Stimulated activated naive CD8-positive, alpha-beta T cell treated with anti-CD3 and anti-CD28 coated beads, Interleukin-15, Interleukin-2, amounts not matched to agents 100 U/mL and 50 U/mL, for 24 hours (primary cell): ENCODE data around the gene PRKCA.
"Not testable (repeated sequence)": the region's sequence is repeated elsewhere in the genome, so short reads cannot be mapped to it uniquely, and the experiment has no call there.

Experiments
- ATAC-seq: fragments of 150-1000 bp; cut with Tn5 transposase; one replicate; pipeline ENCODE4 v1.10.0; 2021
- DNase-seq: peaks from one replicate; pipeline ENCODE4 v3.0.0; 2021

Gene PRKCA

DNA sequence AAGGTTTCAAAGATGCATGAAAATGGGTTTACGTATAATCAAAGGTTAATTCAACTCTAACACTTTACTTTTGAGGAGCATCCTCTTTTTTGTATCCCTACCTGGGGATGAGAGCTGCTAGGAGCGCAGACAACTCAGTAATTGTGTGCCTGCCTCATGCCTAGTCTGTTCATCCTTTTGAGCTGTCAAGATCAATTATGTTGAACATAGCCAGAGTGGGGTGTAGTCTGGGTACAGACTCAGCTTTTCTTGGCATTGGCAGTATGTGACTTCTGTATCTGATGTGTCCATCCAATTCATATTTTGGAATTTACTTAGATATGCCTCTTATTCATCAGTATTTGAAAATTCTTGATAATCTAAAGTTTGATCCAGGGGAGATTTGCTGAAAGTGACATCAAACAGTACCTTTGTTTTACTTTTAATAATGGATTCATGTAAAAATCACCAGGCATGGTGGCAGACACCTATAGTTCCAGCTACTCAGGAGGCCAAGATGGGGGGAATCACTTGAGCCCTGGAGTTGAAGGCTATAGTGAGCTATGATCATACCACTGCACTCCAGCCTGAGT, 24.1 kb downstream of the PRKCA start:
- ATAC-seq (no peak), DNase-seq (no peak)

DNA sequence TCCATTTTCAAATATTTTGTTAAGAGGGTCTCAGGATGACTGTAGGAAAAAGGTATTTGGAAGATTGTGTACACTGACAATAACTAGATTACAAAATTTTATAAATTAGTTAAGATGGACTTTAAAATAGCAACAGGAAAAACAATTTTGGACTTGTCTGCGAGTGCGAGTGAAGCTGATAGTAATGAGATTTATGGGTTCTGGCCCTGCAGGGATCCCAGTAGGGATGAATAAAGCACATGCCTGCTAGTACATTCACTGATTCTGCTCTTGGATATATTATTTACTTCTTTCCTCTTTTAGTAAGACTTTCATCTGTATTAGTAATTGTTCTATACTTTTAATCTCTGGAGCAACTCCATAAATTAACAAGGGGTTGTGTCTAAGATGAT, 28.2 kb downstream of the PRKCA start:
- ATAC-seq (no peak), DNase-seq (no peak)

DNA sequence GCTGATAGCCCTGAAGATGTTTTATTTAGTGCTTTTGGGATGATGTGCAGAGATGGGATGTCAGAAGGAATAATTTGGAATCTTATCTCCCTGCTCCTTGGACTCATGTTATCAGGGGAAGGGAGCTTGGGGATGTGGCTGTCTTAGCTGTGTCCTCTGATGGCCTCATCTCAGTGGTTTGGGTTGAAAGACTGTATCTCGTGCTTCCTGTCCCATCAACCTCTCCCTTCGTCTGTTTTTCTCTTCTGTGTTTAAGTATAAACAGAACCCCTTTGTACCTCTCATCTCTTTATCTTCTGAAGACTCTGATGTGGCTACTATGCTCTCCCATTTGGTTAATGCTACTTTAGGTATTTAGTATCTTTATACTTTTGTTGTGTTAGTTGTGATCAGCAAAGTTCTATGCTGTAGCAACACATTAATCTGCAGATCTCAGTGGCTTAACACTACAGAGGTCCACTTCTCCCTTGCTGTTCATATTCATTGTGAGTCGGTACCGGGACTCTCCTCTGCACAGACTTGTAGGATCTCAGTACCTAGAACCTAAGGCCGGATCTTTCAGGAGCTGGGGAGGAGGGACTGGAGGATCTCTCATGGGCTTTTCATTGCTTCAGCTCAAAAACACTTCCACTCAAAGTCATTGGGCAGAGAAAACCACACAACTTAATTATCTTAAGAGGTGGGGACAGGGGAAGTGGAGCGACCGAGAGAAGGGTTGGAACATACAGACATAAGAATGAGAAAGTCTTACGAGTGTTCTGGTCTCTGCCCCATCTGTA, 28.8 kb downstream of the PRKCA start:
- peak; percentile 81 for ATAC-seq
- no peak for DNase-seq

DNA sequence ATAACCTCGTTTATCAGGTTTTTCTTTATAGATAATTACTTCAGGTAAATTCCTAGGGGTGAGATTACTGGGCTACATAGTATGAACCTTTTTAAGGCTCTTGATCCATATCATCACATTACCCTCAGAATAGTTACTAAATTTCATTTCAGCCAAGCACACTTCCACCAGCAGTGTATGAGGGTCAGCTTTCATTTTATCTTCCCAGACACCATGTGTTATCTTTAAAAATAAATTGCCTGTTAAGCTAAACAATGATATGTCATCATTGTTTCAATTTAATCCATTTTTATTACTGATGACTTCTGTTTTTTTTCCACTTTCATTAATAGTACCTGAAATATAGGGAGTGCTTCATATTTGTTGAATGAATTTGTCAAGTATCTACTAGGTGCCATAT, 33.4 kb downstream of the PRKCA start:
- ATAC-seq (no peak), DNase-seq (no peak)

- ATAC-seq (peak; percentile 83), DNase-seq (no peak)
These were observed 34.9 kb downstream of the PRKCA start for GRCh38 chr17:66337268-66337667.

- ATAC-seq (peak; percentile 29), DNase-seq (no peak)
These were observed 35.6 kb downstream of the PRKCA start for GRCh38 chr17:66337866-66338485.

DNA sequence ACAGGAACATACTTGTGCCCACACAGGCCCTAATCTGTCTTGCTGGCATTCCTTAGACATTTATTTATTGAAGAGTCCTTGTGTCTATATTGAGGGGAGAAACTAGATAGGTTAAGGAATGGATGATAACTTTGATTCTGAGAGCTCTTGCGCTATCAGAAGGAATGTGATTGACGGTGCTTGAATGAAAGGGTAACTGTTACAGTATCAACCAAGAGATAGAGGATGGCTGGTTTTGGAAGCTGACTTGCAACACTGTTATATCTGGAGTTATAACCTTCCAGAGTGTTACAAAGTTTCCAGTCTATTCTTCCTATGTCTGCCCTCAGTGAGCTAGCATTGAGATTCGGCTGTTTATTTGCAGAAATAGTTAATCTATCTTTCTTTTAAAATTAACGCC, 36.5 kb downstream of the PRKCA start:
- no peak for ATAC-seq
- DNase-seq, result no peak

DNA sequence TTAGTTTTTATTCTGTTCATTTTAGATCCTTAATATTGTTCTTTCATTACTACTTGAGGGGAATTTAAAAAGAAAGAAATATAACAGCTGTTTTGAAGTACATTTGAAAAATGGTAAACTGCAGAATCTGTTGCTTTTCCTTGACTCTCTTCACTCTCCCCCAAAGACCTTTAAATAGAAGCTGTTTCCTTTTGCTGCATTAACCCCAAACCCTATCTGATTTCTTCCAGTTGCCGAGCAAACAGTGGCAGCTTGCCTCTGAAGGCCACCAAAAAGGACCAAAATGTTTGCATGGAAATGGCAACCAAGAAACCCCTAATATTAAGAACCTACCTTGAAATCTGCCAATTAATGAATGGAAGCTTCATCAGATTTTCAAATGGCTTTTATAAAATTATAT, 37.1 kb downstream of the PRKCA start:
- DNase-seq (no peak), ATAC-seq (no peak)

GRCh38 chr17:66340720-66341119, 38.3 kb downstream of the PRKCA start:
- DNase-seq, result no peak
- no peak for ATAC-seq

- DNase-seq (no peak), ATAC-seq (no peak)
These were observed 39.0 kb downstream of the PRKCA start for GRCh38 chr17:66341462-66341861.

- DNase-seq, ATAC-seq: not testable (repeated sequence)
These were observed 39.9 kb downstream of the PRKCA start for GRCh38 chr17:66342263-66342662.

DNA sequence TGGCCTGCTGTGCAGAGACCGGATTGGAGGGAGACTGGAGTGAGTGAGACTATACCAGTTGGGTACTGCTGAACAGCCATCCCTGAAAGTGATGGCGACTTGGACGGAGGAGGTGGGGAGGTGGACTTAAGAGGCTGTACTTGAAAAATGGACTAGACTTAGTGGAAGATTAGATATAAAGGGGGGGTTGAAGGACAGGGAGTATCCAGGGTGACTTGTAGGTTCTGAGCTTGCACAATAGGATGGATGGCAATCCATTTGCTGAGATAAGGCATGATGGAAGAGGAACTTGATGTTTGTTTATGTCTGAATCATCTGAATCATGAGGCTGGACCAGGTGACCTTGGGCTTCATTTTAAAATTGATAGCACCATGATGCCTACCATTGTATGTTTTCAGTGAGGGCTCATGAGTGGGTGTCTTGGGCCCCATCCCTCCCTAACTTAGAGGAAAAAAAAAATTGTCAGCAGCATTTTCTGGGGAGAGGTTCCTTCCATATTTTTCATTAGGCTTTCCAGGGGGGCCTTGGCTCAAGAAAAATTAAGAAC, 41.2 kb downstream of the PRKCA start:
- no peak for ATAC-seq
- DNase-seq, result no peak

DNA sequence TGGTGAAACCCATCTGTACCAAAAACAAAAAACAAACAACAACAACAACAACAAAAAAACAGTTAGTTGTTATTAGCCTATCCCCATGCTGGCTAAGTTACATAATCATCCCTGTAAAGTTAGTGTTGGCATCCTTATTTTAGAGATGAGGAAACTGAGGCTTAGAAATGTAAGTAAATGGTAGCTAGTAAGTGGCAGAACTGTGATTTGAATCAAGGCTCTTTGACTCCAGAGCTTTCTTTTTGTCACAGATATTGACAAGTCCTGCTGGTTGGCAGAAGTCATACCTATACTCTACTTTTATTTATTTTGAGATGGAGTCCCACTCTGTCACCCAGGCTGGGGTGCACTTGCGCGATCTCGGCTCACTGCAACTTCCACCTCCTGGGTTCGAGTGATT, 42.1 kb downstream of the PRKCA start:
- ATAC-seq, result no peak
- no peak for DNase-seq

DNA sequence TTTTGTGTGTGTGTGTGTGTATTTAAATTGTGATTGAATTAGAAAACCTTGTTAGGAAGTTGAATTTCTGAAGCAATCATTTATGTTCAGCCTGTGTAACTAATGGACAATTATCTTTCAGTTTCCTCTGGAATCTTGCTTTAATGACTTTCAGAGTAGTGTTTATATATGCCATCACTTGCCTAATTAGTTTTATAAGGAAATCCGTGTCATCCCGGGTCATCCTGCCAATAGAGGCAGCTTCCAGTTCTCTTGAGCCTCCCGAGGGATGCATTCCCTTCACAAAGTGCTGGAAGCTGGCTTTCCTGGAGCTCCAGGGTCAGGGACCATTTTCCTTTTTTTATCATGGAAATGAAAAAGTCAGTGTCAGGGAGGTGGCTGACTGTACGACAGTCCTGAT, 42.9 kb downstream of the PRKCA start:
- no peak for ATAC-seq
- DNase-seq, result no peak

GRCh38 chr17:66345949-66346638, 43.7 kb downstream of the PRKCA start:
- DNase-seq, ATAC-seq: not testable (repeated sequence)

GRCh38 chr17:66347661-66348514, 45.5 kb downstream of the PRKCA start:
- DNase-seq, result no peak
- ATAC-seq, result no peak

GRCh38 chr17:66348584-66349165, 46.3 kb downstream of the PRKCA start:
- ATAC-seq, result peak; percentile 65
- DNase-seq, result peak; percentile 34

GRCh38 chr17:66349521-66350254, 47.3 kb downstream of the PRKCA start:
- no peak for DNase-seq
- no peak for ATAC-seq

- not testable (repeated sequence) for DNase-seq, ATAC-seq
These were observed 48.2 kb downstream of the PRKCA start for GRCh38 chr17:66350576-66350975.

DNA sequence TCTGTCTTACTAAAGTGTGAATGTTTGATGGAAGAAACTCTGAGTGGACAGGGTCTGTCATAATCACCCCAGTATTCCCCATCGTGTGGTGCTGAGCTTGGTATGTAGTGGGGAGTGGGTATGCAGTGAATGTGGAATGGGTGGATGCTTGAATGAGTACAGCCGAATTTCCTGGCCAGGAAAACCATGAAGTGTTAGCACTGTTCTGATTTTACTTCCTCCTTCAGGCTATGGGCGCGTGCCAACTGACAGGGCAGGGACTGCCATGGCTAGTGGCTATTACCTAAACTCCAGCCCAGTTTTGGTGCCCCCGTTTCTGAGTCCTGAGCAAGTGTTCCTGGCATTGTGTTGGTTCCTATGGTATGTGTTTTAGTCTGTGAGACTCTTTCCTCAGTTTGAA, 48.6 kb downstream of the PRKCA start:
- DNase-seq (no peak), ATAC-seq (no peak)

DNA sequence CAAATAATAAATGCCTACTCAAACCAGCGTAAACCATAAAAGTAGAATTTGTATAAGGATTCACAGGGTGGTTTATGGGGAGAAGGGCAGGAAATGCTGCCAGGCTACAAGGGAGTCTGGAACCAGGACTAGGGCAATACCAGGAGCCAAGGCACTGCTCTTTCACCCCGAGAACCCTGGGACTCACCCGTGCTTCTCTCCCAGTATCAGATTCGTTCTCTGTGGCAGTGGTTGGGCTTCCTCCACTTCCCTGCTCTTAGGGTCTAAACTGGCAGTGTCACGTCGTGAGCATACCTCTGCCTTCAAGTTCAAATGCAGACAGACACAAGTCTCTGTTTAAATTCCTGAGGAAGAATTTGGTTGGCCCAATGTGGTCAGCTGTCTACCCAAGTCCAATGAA, 49.3 kb downstream of the PRKCA start:
- no peak for ATAC-seq
- DNase-seq, result no peak
